ENCODE data around the gene SSBP2.
"Not testable (repeated sequence)": the region's sequence is repeated elsewhere in the genome, so short reads cannot be mapped to it uniquely, and the experiment has no call there.

The SSBP2 gene

DNA sequence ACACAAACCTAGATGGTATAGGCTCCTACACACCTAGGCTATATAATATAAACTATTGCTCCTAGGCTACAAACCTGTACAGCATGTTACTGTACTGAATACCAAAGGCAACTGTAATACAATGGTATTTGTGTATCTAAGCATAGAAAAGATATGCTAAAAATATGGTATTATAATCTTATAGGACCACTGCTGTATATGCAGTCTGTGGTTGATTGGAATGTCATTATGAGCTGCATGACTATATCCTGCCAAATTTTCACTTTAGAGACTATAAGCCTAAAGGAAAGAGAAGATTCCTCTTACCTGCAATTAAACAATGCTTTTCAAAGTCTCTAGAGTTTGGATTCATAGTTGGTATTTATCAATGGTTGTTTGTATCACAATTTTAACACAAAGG lies 332.3 kb downstream of the SSBP2 start:
- no peak for DNase-seq

DNA sequence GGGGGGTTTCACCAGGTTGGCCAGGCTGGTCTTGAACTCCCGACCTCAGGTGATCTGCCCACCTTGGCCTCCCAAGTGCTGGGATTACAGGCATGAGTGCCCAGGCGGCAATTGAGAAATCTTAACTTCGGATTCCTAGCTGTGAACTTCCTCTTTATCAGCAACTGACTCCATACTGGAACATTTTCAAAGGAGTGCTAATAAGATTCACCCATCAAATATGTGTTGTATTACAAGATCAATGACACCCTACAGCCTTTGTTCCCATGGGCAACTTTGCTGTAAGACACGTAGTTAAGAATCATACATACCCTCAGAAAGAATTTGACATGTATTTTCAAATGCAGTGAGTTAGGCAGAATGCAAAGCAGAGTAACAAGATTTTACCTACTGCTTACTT lies 333.8 kb downstream of the SSBP2 start:
- no peak for DNase-seq

DNA sequence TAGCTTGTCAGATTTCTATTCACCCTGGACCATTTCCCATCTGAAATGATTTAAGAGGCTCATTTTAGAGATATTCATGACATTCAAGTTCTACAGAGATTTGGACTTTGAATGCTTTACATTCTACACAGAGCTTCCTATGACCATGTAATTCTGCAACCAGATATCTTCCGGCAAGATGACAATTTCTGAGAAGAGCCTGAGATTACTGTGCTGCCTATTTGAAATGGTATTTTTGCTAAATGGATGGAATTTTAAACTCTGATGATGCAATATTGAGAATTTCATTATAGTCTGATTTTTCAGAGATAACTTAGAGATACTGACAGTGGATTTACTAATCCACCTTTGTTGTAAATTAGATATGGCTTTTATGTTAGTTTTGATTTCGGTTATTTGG lies 341.0 kb downstream of the SSBP2 start:
- no peak for DNase-seq

DNA sequence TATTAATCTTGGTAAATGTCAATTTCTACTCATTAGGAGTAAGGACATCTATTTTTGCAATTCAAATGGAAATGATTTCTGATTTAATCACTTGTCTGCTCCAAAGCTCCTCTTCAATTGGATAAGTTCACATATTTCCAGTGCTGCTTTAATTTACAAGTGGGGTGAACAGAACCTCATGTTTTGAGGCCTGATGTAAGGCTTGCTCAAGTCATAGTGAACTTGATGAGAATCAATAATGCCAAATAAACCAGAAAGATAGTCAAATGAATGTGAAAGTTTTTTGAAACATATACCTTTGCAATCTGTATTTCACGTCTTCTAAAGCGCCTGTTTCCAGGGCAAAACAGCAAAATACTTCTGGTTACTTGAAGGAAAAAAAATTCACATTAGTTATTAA lies 341.5 kb downstream of the SSBP2 start:
- DNase-seq: no peak

DNA sequence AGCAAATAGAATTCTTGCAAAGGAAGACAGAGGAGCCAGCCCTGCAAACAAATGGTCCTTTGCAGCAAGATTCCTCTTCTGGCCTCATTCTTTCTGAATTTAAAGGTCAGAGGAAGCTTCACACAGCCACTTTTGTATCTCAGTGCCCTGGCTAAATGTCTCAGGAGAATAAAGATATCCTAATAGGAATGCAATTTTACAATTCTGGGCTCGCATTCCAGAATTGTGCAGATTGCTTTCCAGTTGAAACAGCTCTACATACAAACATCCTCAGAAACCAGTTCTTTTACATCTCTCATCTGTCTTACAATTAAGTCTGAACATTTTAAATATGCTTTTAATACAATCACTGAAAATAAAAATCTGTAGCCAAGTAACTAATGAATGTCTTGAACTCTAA lies 342.4 kb downstream of the SSBP2 start:
- no peak for DNase-seq

DNA sequence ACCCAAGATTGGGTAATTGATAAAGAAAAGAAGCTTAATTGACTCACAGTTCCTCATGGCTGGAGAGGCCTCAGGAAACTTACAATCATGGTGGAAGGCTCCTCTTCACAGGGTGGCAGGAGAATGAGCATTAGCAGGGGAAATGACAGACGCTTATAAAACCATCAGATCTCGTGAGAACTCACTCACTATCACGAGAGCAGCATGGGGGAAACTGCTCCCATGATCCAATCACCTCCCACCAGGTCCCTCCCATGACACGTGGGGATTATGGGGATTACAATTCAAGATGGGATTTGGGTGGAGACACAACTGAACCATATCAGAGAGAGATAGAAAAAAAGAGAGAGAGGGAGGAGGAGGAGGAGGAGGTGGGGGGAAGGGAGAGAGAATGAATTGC lies 343.1 kb downstream of the SSBP2 start:
- not testable (repeated sequence) for DNase-seq

DNA sequence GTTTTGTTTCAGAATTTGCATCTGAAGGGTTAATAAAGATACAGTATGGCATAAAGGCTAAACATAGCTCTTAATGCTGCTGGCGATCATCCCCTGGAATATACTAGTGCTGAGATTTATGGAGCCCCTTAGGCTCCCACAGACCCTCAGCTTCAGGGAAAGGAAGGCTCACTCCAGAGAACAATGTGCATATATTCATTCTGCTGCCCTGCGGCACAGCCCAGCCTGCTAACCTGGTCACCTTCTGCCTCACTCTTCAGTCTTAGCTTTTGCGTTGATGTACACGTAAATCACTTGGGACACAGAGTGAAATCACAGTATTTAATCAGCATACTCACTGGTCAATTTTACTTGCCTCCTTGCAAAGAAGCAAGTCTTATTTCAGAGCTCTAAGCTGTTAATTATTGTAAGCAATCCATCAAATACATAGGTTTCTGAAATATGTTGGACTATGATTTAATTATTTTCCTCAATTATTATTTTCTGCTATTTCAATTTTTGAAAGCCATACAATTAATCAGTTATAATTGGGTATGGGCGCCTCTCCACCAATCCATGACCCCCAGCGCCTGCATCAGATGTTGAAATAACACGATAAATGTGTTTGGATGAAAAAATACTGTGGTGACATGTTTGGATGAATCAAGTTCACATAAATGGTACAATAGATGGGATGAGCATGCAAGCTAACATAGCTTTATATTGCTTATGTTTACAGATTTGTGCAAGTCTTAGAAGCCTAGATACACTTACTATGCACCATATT lies 345.6 kb downstream of the SSBP2 start:
- no peak for DNase-seq

DNA sequence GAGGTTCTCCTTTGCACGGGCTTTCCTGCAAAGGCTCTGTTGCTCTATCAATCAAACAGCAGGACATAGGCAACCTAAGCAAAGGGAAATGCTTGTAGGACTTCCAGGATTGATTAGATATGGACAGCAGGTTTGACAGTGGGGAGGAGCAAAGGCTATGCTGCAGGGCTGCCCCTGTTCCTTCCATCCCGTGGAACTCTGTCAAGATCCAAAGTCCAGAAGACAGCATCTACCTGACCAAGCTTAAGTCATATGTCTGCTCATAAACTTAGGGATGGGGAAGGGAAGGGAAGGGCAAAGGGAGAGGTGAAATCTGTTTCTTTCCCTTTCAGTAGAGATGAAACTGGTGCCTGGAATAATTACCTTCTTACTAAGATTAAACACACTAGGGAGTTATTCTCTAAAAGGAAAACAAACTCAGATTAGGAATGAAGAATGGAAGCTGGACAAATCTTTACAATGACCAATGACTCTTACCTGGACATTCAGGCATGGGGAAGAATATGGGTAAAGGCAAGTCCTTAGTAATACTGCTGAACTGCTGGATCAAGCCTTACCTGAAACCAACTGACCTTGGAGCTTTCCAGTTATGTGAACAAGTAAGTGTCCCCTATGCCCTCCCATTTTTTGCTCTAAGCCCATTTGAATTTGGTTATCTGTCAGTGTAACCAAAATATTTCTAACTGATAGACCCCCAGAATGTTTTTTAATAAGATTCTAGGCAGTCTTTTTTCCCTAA lies 348.5 kb downstream of the SSBP2 start:
- no peak for DNase-seq

DNA sequence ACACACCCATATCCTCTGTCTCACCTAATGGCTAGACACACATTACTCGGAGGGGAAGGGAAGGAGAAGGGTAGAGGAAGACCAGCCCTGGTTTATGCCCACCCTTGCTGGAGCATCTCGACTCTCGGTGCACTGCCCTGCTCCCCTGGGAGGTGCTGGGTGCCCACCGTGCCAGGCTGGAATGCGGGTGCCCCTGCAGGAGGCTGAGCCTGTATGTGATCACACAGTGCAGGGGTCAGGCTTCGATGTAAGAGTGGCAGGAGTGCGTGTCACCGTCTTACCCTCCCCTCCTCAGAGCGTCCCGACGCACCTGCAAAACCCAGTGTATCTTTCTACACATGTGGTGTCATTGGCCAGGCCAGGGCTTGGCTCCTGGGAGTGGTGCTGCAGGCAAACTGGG lies 349.6 kb downstream of the SSBP2 start:
- DNase-seq: no peak

DNA sequence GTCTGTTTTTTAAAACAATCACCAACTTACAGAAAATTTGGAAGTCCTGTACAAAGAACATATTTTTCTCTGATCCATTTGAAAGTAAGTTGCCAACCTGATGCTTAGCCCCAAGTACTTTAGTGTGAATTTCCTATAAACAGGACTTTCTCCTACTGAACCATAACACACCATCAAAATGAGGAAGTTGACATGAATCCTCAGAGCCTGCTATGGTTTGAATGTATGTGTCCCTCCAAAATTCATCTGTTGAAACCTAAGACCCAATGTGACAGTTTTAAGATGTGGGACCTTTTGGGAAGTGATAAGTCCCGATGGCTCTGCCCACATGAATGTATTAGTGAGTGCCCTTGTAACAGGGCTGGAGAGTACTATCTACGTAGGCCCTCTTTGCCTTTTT lies 350.5 kb downstream of the SSBP2 start:
- DNase-seq: no peak

DNA sequence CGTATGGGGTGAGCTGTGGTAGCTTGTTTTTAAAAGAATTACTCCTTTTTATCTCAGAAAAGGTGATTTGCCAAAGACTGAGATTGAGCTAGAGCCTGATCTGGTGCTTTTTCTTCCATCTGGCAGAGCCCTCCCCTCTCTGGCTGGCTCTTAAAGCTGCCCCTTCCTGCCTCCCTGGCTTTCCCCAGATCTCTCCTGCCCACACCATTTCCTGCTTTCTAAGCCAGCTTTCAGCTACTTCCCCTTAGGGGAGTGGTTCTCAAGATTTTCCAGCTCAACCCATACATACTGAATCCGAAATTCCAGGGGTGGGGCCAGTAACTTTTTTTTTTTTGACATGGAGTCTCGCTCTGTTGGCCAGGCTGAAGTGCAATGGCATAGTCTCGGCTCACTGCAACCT lies 352.2 kb downstream of the SSBP2 start:
- DNase-seq: no peak

DNA sequence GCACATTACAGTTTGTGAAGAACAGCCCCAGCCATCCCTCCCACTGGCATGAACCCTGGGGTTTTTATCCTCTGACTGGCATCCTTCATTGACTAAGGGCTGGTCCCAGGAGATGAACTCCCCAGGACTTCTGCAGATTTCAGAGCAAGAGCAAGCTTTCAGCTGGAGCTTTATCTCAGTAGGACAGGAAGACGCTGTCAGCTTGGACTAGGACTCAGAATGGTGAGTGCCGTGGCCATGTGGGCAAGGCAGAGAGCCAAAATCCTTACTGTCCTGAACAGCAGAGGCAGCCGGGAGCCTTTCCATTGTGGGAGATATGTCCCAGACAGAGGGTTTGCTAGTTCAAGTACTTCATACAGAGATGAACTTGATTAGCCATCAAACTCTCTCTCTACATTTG lies 353.7 kb downstream of the SSBP2 start:
- no peak for DNase-seq

DNA sequence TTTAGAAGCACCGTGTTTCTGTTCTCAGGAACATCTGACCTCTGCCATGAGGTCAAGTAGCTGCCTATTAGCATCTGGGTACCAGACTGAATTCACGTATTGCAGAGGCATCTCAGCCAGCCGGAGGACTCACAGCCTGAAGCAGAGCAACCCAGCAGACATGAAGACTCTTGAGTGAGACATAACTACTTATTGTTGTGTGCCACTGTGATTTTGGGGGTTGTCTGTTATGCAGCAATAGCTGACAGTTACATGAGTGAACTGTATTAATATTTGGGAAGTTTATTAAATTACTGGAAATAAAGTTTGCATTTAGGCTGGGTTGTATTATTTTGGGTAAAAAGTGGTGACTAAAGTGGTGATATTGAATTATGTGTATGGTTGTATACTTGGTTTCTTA lies 355.6 kb downstream of the SSBP2 start:
- DNase-seq: no peak

DNA sequence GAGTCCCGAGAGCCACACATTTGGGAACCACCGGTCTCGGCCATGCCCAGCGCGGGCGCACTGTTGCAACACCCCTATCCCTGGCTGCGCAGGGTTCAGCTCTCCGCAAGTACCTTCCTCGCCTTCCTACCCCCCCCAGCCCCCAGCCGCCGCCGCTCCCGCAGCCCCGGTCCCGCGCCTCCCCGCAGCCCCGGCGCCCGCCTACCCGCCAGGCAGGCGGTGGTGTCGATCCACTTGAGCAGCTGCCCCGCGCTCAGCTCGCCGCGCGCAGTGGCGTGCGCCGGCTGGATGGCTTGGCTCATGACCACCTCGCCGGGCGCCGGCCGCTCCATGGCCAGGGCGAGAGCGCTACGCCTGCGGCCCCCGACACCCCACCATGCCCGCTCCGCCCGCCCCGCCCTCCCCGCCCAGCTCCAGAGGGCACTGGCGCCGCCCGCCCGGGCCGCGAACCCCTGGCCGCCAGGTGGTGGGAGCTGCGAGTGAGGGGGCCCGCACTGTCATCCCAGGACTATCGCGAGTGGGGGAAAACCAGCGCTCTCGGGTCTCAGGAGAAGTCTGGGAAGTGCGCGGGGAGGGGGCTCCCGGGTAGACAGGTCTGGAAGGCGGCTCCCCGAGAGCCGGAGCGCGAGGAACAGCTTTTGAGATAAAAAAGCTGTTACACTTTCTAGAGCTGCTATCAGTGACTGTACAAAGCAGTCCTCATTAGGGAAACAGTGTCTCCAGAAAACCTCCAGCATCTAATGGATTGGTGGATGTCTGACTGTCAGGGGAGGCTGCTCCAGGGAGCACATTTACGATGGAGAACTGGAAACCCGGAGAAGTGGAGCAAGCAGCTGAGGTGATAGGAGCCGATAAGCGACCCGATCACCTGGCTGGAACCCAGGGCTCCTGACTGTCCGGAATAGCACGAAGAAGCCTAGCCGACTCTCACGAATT lies 356.8 kb downstream of the SSBP2 start, which contains the start of gene ACOT12:
Gene ACOT12 (minus strand): TSS at position 352 of the 936 bp plus-strand sequence. CDS start 20 bp downstream, at position 332.
- no peak for DNase-seq

DNA sequence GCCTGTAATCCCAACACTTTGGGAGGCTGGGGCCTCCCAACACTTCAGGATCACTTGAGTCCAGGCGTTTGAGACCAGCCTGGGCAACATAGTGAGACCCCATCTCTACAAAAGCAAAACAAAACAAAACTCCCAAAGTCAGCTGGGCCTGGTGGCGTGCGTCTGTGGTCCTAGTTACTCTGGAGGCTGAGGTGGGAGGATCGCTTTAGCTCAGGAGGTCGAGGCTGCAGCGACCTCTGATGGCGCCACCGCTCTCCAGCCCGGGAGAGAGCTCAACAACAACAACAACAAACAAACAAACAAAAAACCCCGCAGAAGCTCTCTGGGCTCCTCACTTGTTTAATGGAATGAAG lies 357.5 kb downstream of the SSBP2 start:
- DNase-seq: no peak

DNA sequence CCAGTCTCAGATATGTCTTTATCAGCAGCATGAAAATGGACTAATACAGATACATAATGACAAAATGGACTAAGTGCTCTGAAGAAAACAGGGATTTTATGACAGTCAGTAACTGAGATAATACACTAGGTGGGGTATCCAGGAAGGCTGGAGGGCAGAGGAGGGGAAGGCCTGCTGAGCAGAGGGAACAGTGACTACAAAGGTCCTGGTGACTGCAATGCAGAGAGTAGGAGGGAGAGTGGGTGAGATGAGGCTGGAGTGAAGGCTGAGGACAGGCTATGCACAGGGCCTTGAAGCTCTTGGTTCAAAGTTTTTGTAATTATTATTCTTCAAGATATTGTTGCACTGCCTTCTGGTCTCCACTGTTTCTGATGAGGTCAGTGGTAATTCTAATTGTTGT lies 361.9 kb downstream of the SSBP2 start:
- DNase-seq: no peak

DNA sequence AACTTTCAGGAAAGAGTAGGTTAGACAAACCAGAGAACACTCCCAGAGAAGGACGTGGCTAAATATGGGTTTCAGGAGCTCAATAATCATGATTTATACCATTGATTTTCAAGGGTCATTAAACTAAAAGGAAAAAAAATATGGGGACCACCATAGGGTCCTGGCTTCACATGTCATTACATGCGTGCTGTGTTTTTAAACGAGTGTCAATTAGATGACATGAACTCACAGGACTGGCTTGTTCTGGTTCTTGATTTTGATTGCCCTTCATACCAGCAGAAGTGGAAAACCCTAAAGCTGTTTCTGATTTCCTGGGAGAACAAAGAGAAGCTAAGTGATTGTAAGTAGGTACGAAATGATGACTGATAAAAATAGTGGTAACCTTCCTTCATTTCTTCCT lies 362.7 kb downstream of the SSBP2 start:
- DNase-seq: no peak

DNA sequence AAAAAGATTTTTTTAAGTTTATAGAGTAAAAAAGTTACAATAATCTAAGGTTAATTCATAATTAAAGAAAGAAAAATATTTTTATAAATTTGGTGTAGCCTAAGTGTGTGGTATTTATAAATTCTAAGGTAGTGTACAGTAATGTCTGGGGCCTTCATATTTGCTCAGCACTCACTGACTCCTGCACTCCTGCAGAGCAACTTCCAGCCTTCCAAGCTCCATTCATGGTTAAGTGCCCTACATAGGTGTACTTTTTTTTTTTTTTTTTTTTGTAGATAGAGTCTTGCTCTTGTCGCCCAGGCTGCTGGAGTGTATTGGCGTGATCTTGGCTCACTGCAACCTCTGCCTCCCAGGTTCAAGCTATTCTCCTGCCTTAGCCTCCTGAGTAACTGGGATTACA lies 367.0 kb downstream of the SSBP2 start:
- DNase-seq: no peak

DNA sequence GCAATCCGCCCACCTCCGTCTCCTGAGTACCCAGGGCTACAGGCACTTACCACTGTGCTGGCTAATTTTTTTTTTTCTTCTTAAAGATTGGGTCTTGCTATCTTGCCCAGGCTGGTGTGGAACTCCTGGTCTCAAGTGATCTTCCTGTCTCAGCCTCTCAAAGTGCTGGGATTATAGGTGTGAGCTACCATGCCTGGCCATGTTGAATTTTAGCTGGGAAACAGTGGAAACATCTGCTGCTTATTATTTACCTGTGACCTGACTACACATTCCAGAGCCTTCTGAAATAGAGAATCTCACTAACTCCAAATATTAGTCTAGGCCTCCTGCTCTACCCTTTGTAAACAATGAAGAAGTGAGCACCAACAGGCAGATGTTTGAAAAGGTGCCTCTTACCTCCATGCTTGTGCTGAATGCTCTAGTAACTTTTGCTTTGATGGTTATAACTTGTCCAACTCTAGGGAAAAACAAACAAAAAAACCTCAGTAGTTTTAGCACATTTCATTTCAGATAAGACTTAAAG lies 379.5 kb downstream of the SSBP2 start:
- no peak for DNase-seq

DNA sequence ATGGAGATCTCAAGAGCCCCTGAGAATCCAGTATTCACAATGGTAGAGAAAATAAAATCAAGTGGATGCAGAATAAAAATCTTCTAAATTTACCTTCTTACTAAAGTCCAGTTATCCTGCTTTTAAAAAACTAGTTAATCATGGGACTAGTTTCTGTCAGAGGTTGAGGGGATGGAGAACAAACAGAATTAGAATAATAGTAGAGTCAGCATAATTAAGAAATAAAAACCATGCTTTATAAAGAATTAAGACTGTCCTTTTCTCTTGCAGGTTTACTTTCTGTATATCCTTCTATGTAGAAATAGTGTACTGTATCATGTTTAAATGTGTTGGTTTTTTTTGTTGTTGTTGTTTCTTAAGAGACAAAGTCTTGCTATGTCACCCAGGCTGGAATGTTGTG lies 380.0 kb downstream of the SSBP2 start:
- DNase-seq: no peak

DNA sequence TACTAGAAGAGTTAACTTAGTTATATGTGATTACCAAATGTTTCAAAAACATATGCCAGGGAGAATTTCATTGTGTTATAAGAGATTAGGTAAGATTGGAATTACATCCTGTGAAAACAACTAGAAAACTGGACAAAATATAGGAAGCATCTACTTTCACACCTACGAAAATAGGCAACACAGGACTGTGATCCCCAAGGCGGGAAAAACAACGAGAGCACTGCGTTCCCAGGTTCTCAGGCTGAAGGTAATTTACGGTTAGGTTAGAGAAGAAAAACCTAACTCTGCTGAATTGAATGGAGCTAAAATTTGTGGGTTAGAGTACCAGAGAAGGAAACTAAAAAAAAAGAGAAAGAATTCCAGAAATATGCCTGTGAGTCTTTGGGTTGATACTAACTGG lies 385.4 kb downstream of the SSBP2 start:
- DNase-seq: no peak

DNA sequence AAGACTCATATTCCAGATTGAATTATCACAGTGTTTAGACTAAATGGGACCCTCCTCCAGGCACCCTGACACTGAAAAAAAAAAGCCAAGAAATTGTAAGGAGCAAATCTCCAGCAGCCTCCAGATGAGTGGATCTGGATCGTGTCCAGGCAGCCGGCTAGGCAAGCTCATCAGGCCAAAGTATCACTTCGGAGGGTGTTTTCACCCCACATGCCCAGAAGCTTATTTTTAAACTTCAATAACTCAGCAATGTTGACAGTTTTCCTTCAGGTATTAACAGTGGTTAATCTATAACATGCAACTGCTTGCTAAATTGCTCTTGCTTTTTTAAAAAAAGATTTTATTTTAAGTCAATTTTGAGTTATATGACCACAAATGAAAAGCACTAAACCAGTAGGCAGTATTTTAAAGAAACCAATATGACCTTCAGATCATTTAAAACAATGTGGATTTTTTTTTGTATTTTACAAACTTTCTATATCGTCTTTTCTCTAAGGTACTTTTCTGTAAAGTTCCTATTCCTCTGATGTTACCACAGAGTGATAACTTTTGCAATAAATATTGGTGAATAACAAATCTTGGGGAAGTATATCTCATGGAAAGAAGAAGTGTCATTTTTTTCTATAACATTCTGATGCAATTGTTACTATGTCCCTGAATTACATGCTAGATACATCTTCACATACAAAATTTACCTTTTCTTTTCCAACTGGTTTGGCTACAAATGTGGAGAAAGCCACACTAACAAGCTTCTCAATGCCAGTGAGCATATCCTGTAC lies 387.6 kb downstream of the SSBP2 start:
- no peak for DNase-seq

Data from NCI-H774 (cell line).